Measurements from ENCODE around the gene BCS1L.

DNA sequence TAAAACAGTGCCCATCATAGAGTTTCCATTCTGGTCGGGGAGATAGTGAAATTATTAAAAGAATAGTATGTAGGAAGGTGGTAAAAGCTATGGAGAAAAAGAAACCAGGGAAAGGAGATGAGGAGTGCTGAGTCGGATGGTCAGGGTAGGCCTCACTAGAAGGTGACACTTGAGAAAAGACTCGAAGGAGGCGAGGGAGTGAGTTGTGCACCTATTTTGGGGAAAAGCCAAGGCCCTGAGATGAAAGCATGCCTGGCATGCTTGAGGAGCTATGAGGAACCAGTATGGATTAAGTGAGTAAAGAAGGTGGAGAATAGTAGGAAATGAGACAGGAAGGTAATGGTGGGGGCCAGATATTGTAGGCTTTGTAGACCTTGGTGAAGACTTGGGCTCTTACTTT lies 43.9 kb downstream of the BCS1L start:
- TF ChIP-seq POLR2A (IDR thresholded peaks at IDR 0.05) = no peak
- TF ChIP-seq, protein P1, sequence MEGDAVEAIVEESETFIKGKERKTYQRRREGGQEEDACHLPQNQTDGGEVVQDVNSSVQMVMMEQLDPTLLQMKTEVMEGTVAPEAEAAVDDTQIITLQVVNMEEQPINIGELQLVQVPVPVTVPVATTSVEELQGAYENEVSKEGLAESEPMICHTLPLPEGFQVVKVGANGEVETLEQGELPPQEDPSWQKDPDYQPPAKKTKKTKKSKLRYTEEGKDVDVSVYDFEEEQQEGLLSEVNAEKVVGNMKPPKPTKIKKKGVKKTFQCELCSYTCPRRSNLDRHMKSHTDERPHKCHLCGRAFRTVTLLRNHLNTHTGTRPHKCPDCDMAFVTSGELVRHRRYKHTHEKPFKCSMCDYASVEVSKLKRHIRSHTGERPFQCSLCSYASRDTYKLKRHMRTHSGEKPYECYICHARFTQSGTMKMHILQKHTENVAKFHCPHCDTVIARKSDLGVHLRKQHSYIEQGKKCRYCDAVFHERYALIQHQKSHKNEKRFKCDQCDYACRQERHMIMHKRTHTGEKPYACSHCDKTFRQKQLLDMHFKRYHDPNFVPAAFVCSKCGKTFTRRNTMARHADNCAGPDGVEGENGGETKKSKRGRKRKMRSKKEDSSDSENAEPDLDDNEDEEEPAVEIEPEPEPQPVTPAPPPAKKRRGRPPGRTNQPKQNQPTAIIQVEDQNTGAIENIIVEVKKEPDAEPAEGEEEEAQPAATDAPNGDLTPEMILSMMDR (IDR thresholded peaks at IDR 0.05) = no peak
- TF ChIP-seq POLR2AphosphoS5 (IDR thresholded peaks at IDR 0.05) = no peak
